ENCODE measurements around the gene QSOX2. TPM values are rescaled to one million over a fixed set of nuclear protein-coding genes. Genes with fewer than 3 reads are reported as not detected.

The QSOX2 gene
- total RNA-seq, 3 donors from 2014 or later (not counting 1 experiment from before 2014, with no cell fraction given): 10.8 to 16.7 (median 16.6) TPM

DNA sequence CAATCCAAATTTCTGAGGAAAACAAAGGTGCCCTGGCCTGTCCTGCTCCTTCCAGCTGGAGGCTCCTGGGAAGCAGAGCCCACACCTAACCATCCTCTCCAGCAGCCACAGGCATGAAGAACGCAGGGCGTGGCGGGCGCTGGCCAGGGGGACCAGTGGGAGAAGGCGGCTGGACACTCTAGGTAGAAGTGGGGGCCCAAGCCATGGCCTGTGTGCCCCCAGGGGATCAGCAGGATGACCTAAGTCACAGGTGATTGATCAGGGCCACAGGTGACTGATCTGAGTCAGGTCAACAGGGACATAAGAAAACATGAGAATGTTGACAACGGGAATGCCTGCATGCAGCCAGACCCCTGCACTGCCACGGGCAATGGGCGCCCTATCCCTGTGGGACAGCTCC, 3.4 kb downstream of the QSOX2 start:
- Mint-ChIP-seq H3K9me3 (no peaks in the 10 kb centered on the region), H3K27ac (no peak overlapping the region), H3K4me3 (no peak overlapping the region), H3K36me3 (no peaks in the 10 kb centered on the region), H3K27me3 (ENCODE audit: low read depth in 2 of 2) (no peaks in the 10 kb centered on the region), H3K4me1 (peaks cover 30 to 51% of the 10 kb centered on the region in 2 donors)
- no peak for DNase-seq
- Histone ChIP-seq H3K27ac (ENCODE audit: low read length) (peak overlapping the region; percentile 31), H3K4me1 (ENCODE audit: control insufficient read depth, insufficient read depth, low read length) (peaks cover 81% of the 10 kb centered on the region), H3K9me3 (ENCODE audit: control insufficient read depth, insufficient read depth, low read length) (no peaks in the 10 kb centered on the region), H3K36me3 (ENCODE audit: control insufficient read depth, insufficient read depth, low read length) (peaks cover 4% of the 10 kb centered on the region), H3K4me3 (ENCODE audit: low read length) (no peak overlapping the region), H3K27me3 (ENCODE audit: control insufficient read depth, insufficient read depth, low read length) (no peaks in the 10 kb centered on the region)
- ATAC-seq: no peak
- TF ChIP-seq, protein P1, sequence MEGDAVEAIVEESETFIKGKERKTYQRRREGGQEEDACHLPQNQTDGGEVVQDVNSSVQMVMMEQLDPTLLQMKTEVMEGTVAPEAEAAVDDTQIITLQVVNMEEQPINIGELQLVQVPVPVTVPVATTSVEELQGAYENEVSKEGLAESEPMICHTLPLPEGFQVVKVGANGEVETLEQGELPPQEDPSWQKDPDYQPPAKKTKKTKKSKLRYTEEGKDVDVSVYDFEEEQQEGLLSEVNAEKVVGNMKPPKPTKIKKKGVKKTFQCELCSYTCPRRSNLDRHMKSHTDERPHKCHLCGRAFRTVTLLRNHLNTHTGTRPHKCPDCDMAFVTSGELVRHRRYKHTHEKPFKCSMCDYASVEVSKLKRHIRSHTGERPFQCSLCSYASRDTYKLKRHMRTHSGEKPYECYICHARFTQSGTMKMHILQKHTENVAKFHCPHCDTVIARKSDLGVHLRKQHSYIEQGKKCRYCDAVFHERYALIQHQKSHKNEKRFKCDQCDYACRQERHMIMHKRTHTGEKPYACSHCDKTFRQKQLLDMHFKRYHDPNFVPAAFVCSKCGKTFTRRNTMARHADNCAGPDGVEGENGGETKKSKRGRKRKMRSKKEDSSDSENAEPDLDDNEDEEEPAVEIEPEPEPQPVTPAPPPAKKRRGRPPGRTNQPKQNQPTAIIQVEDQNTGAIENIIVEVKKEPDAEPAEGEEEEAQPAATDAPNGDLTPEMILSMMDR (IDR thresholded peaks at IDR 0.05): no peak
- 94% methylated on average over 8 of the region's 8 CpGs for WGBS (ENCODE audit: insufficient coverage)
- intact Hi-C loops (cut with micrococcal nuclease): no loop called here

DNA sequence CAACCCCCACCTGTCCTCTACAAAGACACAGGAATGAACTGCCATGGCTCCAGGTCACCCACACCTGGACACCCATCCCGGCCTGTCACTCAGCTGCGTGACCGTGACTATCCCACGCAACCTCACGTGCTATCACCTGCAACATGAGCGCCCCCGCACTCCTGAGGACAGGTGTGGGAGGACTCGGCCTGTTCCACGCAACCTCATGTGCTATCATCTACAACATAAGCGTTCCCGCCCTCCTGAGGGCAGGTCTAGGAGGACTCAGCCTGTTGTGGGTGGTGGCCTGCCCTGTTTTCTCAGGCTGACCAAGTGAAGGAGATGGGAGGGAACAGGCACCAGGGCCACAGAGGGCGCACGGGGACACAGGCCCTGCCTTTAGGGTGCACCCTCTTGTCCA, 4.1 kb downstream of the QSOX2 start:
- Histone ChIP-seq H3K27me3 (ENCODE audit: control insufficient read depth, insufficient read depth, low read length) (no peaks in the 10 kb centered on the region), H3K9me3 (ENCODE audit: control insufficient read depth, insufficient read depth, low read length) (no peaks in the 10 kb centered on the region), H3K4me3 (ENCODE audit: low read length) (no peak overlapping the region), H3K36me3 (ENCODE audit: control insufficient read depth, insufficient read depth, low read length) (peaks cover 8% of the 10 kb centered on the region), H3K4me1 (ENCODE audit: control insufficient read depth, insufficient read depth, low read length) (peaks cover 81% of the 10 kb centered on the region), H3K27ac (ENCODE audit: low read length) (peak overlapping the region; percentile 9)
- DNase-seq (no peak), ATAC-seq (no peak)
- intact Hi-C loops (cut with micrococcal nuclease): no loop called here
- Mint-ChIP-seq H3K4me1 (peaks cover 30 to 51% of the 10 kb centered on the region in 2 donors), H3K36me3 (no peaks in the 10 kb centered on the region), H3K27me3 (ENCODE audit: low read depth in 2 of 2) (no peaks in the 10 kb centered on the region), H3K27ac (no peak overlapping the region), H3K4me3 (peak overlapping the region; percentile 13), H3K9me3 (no peaks in the 10 kb centered on the region)
- 92% methylated on average over 11 of the region's 13 CpGs for WGBS (ENCODE audit: insufficient coverage)
- TF ChIP-seq, protein P1 (IDR thresholded peaks at IDR 0.05): no peak

DNA sequence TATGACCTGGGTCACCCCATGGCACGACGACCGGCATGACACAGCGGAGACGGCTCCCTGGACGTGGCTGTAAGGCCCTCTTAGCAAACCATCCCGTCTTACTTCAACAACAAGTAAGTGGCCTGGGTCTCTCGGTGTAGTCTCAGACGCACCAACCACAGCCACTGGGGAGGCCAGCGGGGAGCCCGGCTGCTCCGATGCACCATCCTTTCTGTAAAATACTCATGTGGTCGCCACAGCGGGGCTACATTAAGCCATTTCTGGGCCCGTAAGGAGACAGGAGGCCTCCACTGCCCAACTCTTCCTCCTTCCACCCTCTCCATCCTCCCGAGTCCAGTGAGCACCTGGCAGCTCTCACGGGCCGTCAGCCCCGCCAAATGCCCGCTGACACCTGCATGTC, 4.7 kb downstream of the QSOX2 start:
- no peaks in the 10 kb centered on the region for H3K9me3 Mint-ChIP-seq
- no peaks in the 10 kb centered on the region for H3K36me3 Mint-ChIP-seq
- H3K27me3 ChIP-seq (ENCODE audit: control insufficient read depth, insufficient read depth, low read length): no peaks in the 10 kb centered on the region
- H3K4me1 ChIP-seq (ENCODE audit: control insufficient read depth, insufficient read depth, low read length): peaks cover 76% of the 10 kb centered on the region
- no peaks in the 10 kb centered on the region for H3K27me3 Mint-ChIP-seq (ENCODE audit: low read depth in 2 of 2)
- H3K36me3 ChIP-seq (ENCODE audit: control insufficient read depth, insufficient read depth, low read length): peaks cover 13% of the 10 kb centered on the region
- H3K4me3 Mint-ChIP-seq: no peak overlapping the region
- DNase-seq: no peak
- H3K4me1 Mint-ChIP-seq: peaks cover 28 to 48% of the 10 kb centered on the region in 2 donors
- H3K27ac ChIP-seq (ENCODE audit: low read length): no peak overlapping the region
- no peak overlapping the region for H3K4me3 ChIP-seq (ENCODE audit: low read length)
- no peak for ATAC-seq
- H3K9me3 ChIP-seq (ENCODE audit: control insufficient read depth, insufficient read depth, low read length): no peaks in the 10 kb centered on the region
- no peak overlapping the region for H3K27ac Mint-ChIP-seq
- 96% methylated on average over 20 of the region's 20 CpGs for WGBS (ENCODE audit: insufficient coverage)
- TF ChIP-seq, protein P1 (IDR thresholded peaks at IDR 0.05): no peak
- intact Hi-C loops (cut with micrococcal nuclease): no loop called here

DNA sequence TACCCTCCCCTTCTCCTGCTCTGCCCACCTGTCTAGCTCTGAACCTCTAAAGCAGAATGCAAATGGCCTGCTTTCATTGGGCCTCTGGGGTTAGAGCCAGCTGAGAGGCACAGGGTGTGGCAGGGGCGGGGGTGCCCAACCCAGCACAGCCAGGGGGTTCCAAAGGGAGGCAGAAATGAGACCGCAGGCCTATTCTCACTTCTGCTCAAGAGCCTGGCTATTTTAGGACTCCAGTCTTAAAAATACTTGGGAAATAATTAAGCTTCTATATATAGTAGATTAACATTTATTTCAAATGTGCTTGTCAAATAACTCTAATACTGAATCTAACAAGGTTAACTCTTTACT, 5.7 kb downstream of the QSOX2 start:
- DNase-seq (no peak), ATAC-seq (no peak)
- Histone ChIP-seq H3K27me3 (ENCODE audit: control insufficient read depth, insufficient read depth, low read length) (no peaks in the 10 kb centered on the region), H3K36me3 (ENCODE audit: control insufficient read depth, insufficient read depth, low read length) (peaks cover 23% of the 10 kb centered on the region), H3K9me3 (ENCODE audit: control insufficient read depth, insufficient read depth, low read length) (no peaks in the 10 kb centered on the region), H3K4me3 (ENCODE audit: low read length) (no peak overlapping the region), H3K27ac (ENCODE audit: low read length) (no peak overlapping the region), H3K4me1 (ENCODE audit: control insufficient read depth, insufficient read depth, low read length) (peaks cover 73% of the 10 kb centered on the region)
- Mint-ChIP-seq H3K27me3 (ENCODE audit: low read depth in 2 of 2) (no peaks in the 10 kb centered on the region), H3K27ac (no peak overlapping the region), H3K4me1 (peaks cover 25 to 49% of the 10 kb centered on the region in 2 donors), H3K36me3 (no peaks in the 10 kb centered on the region), H3K9me3 (no peaks in the 10 kb centered on the region), H3K4me3 (no peak overlapping the region)
- intact Hi-C loops (cut with micrococcal nuclease): no loop called here
- WGBS (ENCODE audit: insufficient coverage): 59% methylated on average over 2 of the region's 2 CpGs
- TF ChIP-seq, protein P1 (IDR thresholded peaks at IDR 0.05): no peak
